ENCODE results near the gene KRTAP10-2. TPM values are rescaled to one million over a fixed set of nuclear protein-coding genes. Genes with fewer than 3 reads are reported as not detected.
A peak's percentile ranks its signal among the peaks of the same experiment; 100 is the strongest.

Gene KRTAP10-2
- total and polyA plus RNA-seq, 7 donors: not detected

DNA sequence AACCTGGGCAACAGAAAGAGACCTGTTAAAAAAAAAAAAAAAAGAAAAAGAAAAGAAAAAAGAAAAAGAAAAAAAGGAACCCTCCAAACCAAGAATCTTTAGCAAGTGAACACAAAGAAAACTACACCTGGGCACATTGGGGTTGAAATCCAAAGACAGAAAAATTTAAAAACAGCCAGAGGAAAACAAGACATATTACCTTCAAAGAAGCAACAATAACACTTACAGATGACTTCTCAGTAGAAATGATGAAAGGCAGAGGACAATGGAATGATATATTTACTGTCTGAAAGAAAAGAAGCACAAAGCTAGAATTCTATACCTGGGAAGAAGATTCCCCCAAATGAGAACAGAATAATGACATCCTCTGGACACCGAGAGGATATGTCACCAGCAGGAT, 8.6 kb downstream of the KRTAP10-2 start:
- H3K4me3 ChIP-seq: no peak overlapping the region
- WGBS, 2 donors: 89% methylated on average over 1 of the region's 1 CpG
- H3K27me3 ChIP-seq: peaks cover 0 to 10% (median 0%) of the 10 kb centered on the region in 3 donors
- intact Hi-C loops (cut with DNase I): no loop called here
- no peak overlapping the region for H3K27ac ChIP-seq
- no peaks in the 10 kb centered on the region for H3K36me3 ChIP-seq
- TF ChIP-seq POLR2AphosphoS5 (IDR thresholded peaks at IDR 0.05) (no peak), EP300 (IDR thresholded peaks at IDR 0.05) (no peak), CTCF (IDR thresholded peaks at IDR 0.05) (no peak), POLR2A (IDR thresholded peaks at IDR 0.05) (no peak)
- H3K4me1 ChIP-seq: no peaks in the 10 kb centered on the region
- DNase-seq: no peak
- H3K9me3 ChIP-seq: peaks cover 0 to 17% (median 3%) of the 10 kb centered on the region in 4 donors

GRCh38 chr21:44540741-44541288, 10.5 kb downstream of the KRTAP10-2 start:
- TF ChIP-seq CTCF (IDR thresholded peaks at IDR 0.05) (no peak), POLR2A (IDR thresholded peaks at IDR 0.05) (no peak), EP300 (IDR thresholded peaks at IDR 0.05) (no peak), POLR2AphosphoS5 (IDR thresholded peaks at IDR 0.05) (no peak)
- intact Hi-C loops (cut with DNase I): no loop called here
- H3K9me3 ChIP-seq: peaks cover 0 to 11% (median 3%) of the 10 kb centered on the region in 4 donors
- H3K4me1 ChIP-seq: no peaks in the 10 kb centered on the region
- no peaks in the 10 kb centered on the region for H3K36me3 ChIP-seq
- H3K27me3 ChIP-seq: peaks cover 0 to 10% (median 0%) of the 10 kb centered on the region in 3 donors
- no peak for DNase-seq
- no peak overlapping the region for H3K27ac ChIP-seq
- no peak overlapping the region for H3K4me3 ChIP-seq
- 82 to 84% methylated on average over 11 of the region's 11 CpGs for WGBS, 2 donors

- no peak within 1 kb of the TSS for H3K27ac ChIP-seq
- H3K9me3 ChIP-seq: peaks cover 0 to 11% (median 3%) of the 10 kb centered on the region in 4 donors
- H3K36me3 ChIP-seq: no peaks in the 10 kb centered on the region
- peaks cover 0 to 10% (median 0%) of the 10 kb centered on the region in 3 donors for H3K27me3 ChIP-seq
- H3K4me3 ChIP-seq: no peak within 1 kb of the TSS
- no peak for TF ChIP-seq POLR2AphosphoS5 (IDR thresholded peaks at IDR 0.05)
- TF ChIP-seq POLR2A (IDR thresholded peaks at IDR 0.05): no peak
- TF ChIP-seq CTCF (IDR thresholded peaks at IDR 0.05): no peak
- WGBS, 2 donors: 63 to 69% methylated on average over 21 of the region's 21 CpGs
- intact Hi-C loops (cut with DNase I): no loop called here
- DNase-seq: peak; percentile 39
- H3K4me1 ChIP-seq: no peaks in the 10 kb centered on the region
Measured at GRCh38 chr21:44539991-44540666, 11.2 kb downstream of the KRTAP10-2 start, which contains the start of gene KRTAP10-1. TSS of gene KRTAP10-1 (minus strand) at chr21:44540195. CDS start at chr21:44540150, 45 bp downstream.

DNA sequence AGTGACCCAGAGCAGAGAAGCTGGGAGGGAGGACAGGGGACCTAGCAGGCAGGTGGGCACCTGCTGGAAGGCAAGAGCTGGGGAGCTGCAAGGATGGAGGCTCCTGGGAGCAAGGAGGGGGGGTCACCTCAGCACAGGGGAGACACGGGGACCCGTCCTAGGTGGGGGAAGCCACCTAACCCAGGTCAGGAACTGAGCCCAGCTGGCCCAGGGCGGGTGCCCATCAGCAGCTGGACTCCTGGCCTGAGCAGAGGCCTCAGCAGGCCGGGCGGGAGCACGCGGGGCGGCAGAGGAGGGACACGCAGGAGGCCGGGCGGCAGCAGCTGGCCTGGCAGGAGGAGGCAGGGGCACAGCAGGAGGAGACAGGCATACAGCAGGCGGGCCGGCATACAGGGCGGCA, 12.3 kb downstream of the KRTAP10-2 start:
- TF ChIP-seq EP300 (IDR thresholded peaks at IDR 0.05) (no peak), POLR2A (IDR thresholded peaks at IDR 0.05) (no peak), CTCF (IDR thresholded peaks at IDR 0.05) (no peak), POLR2AphosphoS5 (IDR thresholded peaks at IDR 0.05) (no peak)
- peaks cover 0 to 11% (median 3%) of the 10 kb centered on the region in 4 donors for H3K9me3 ChIP-seq
- intact Hi-C loops (cut with DNase I): no loop called here
- H3K36me3 ChIP-seq: no peaks in the 10 kb centered on the region
- H3K27me3 ChIP-seq: peaks cover 0 to 10% (median 0%) of the 10 kb centered on the region in 3 donors
- H3K4me1 ChIP-seq: no peaks in the 10 kb centered on the region
- DNase-seq: peak; percentile 46
- WGBS, 2 donors: 61 to 73% methylated on average over 14 of the region's 14 CpGs
- no peak overlapping the region for H3K27ac ChIP-seq
- no peak overlapping the region for H3K4me3 ChIP-seq

Data from sigmoid colon (tissue), 7 donors.